HepG2 (cell line): ENCODE results near the gene OVOL3. TPM values are rescaled to one million over a fixed set of nuclear protein-coding genes. Genes with fewer than 3 reads are reported as not detected.
A peak's percentile ranks its signal among the peaks of the same experiment; 100 is the strongest.

Experiments used
- ATM ChIP-seq: fragments of 450-650 bp; IDR thresholded peaks from 2 replicates; pipeline ENCODE4 v1.7.1; 2017; ENCODE audit warnings: mild to moderate bottlenecking, borderline replicate concordance
- CEBPZ ChIP-seq: IDR thresholded peaks from 2 replicates; pipeline ENCODE4 v1.6.1; 2012; ENCODE audit warnings: low read length, improper control_type of control experiment
- HIVEP1 ChIP-seq: sonication (generic); formaldehyde crosslinking; IDR thresholded peaks from 2 replicates; pipeline ENCODE4 v1.4.0; 2020; ENCODE audit warnings: mild to moderate bottlenecking, missing genetic modification reagents
- JUN ChIP-seq: sonication (generic); formaldehyde crosslinking; IDR thresholded peaks from 2 replicates; pipeline ENCODE4 v1.4.0; 2020; ENCODE audit warnings: mild to moderate bottlenecking, missing genetic modification reagents
- MIER3 ChIP-seq: IDR thresholded peaks from 2 replicates; pipeline ENCODE4 v1.6.1; 2016; ENCODE audit warnings: missing compliant biosample characterization, borderline replicate concordance
- MIXL1 ChIP-seq: IDR thresholded peaks from 2 replicates; pipeline ENCODE4 v1.6.1; 2016
- NCOR1 ChIP-seq: fragments of 200-600 bp; sonication (generic); IDR thresholded peaks from 2 replicates; pipeline ENCODE4 v1.7.0; 2017; ENCODE audit warnings: antibody characterized with exemption, low read length, borderline replicate concordance
- SMARCC2 ChIP-seq: fragments of 450-650 bp; IDR thresholded peaks from 2 replicates; pipeline ENCODE4 v1.6.1; 2017; ENCODE audit warnings: antibody characterized with exemption, mild to moderate bottlenecking
- XRCC5 ChIP-seq: fragments of 200-400 bp; formaldehyde crosslinking; optimal IDR thresholded peaks from 2 replicates; pipeline ENCODE3; 2017; ENCODE audit warnings: mild to moderate bottlenecking, low read length
- ZBTB33 ChIP-seq: sonication (generic); formaldehyde crosslinking; IDR thresholded peaks from 2 replicates; pipeline ENCODE4 v1.4.0; 2020; ENCODE audit warnings: missing genetic modification reagents
- ZNF142 ChIP-seq: sonication (generic); formaldehyde crosslinking; IDR thresholded peaks from 2 replicates; pipeline ENCODE4 v1.4.0; 2020; ENCODE audit warnings: missing genetic modification reagents
- ZNF20 ChIP-seq: sonication (generic); formaldehyde crosslinking; IDR thresholded peaks from 2 replicates; pipeline ENCODE4 v1.4.0; 2020; ENCODE audit warnings: mild to moderate bottlenecking, moderate library complexity, missing genetic modification reagents
- ZNF326 ChIP-seq: sonication (generic); formaldehyde crosslinking; IDR thresholded peaks from 2 replicates; pipeline ENCODE4 v1.4.0; 2020; ENCODE audit warnings: missing genetic modification reagents, borderline replicate concordance
- ZNF576 ChIP-seq: sonication (generic); formaldehyde crosslinking; IDR thresholded peaks from 2 replicates; pipeline ENCODE4 v1.4.0; 2020; ENCODE audit warnings: mild to moderate bottlenecking, missing genetic modification reagents
- ZNF629 ChIP-seq: sonication (generic); formaldehyde crosslinking; conservative IDR thresholded peaks from 2 replicates; pipeline ENCODE4 v1.5.0; 2020; ENCODE audit warnings: missing genetic modification reagents
- ZNF674 ChIP-seq: sonication (generic); formaldehyde crosslinking; IDR thresholded peaks from 2 replicates; pipeline ENCODE4 v1.5.0; 2020; ENCODE audit warnings: low read depth, mild to moderate bottlenecking, missing genetic modification reagents
- polyA plus RNA-seq, 8 experiments: library from polyadenylated mRNA; depleted of rRNA in 3 of 8; stranded (reverse) in 7 of 8; unstranded in 1 of 8; fragments of >200 nt; fragmentation: Illumina TruSeq in 4 of 8; extraction: Trizol in 4 of 8; gene quantifications; 2 replicates each; pipeline versions ENCODE4 v1.2.1 to v1.2.3, GENCODE V29; 2011 to 2016; ENCODE audit warnings: low read depth in 4 of 8, missing spikeins in 1 of 8, mixed read lengths in 1 of 8; ENCODE audit not compliant: insufficient read depth in 1 of 8
- total RNA-seq, 5 experiments: library from RNA; depleted of rRNA; stranded (reverse); fragments of >200 nt; fragmentation: Illumina TruSeq; extraction: Trizol; gene quantifications; 2 replicates each; pipeline ENCODE4 v1.2.3, GENCODE V29; 2016; ENCODE audit warnings: low read depth in 1 of 5

OVOL3 gene
- total and polyA plus RNA-seq, 2 of the 13 experiments (the other 11 are each of a cell fraction or from before 2014, with no cell fraction given): not detected

GRCh38 chr19:36114721-36115452 lies 3.9 kb downstream of the OVOL3 start, which contains the start of gene POLR2I (continued):
- TF ChIP-seq ZNF142 (CRISPR knock-in tag) (peak; percentile 84; the same call in 1 of the 2 replicates), XRCC5 (peak; percentile 40), SMARCC2 (no peak), JUN (peak; percentile 50; the same call in 1 of the 2 replicates), ZNF576 (CRISPR knock-in tag) (no peak), HIVEP1 (CRISPR knock-in tag) (peak; percentile 61; the same call in 1 of the 2 replicates), ZBTB33 (CRISPR knock-in tag) (no peak), MIXL1 (CRISPR knock-in tag) (peak; percentile 41; the same call in 1 of the 2 replicates), ZNF326 (CRISPR knock-in tag) (no peak), ZNF20 (CRISPR knock-in tag) (0 out of 2 replicates have a peak, but pooled peaks have one; percentile 75), CEBPZ (no peak), NCOR1 (no peak), ZNF629 (CRISPR knock-in tag) (peak; percentile 55), ATM (no peak), ZNF674 (CRISPR knock-in tag) (no peak), MIER3 (CRISPR knock-in tag) (no peak)
